HAP-1 (cell line): ENCODE results near the gene FOXQ1.

Experiments
- DNase-seq, 2 experiments: peaks; one replicate each; pipeline ENCODE4 v3.0.0-alpha.2; 2016 to 2020; ENCODE audit warnings: low spot score in 2 of 2
- H3K27me3 ChIP-seq: fragments of 250-450 bp; sonication (Bioruptor Pico); 2 replicates; pipeline ENCODE4 v1.5.1; 2020; ENCODE audit warnings: low read depth, mild to moderate bottlenecking, moderate library complexity
- H3K36me3 ChIP-seq: fragments of 250-450 bp; sonication (Bioruptor Pico); replicated peaks from 2 replicates; pipeline ENCODE4 v1.5.1; 2020; ENCODE audit warnings: mild to moderate bottlenecking
- H3K4me1 ChIP-seq: fragments of 250-450 bp; sonication (Bioruptor Pico); 2 replicates; pipeline ENCODE4 v1.5.1; 2020; ENCODE audit warnings: mild to moderate bottlenecking
- H3K4me3 ChIP-seq: fragments of 250-450 bp; sonication (Bioruptor Pico); 2 replicates; pipeline ENCODE4 v1.5.1; 2020; ENCODE audit warnings: mild to moderate bottlenecking, moderate library complexity
- H3K9me3 ChIP-seq: fragments of 250-450 bp; sonication (Bioruptor Pico); 2 replicates; pipeline ENCODE4 v1.5.1; 2020; ENCODE audit warnings: mild to moderate bottlenecking, moderate library complexity
- in situ Hi-C: fragments of 300-500 bp; cut with MboI; formaldehyde crosslinking; loops from 3 replicates; pipeline ENCODE4 v1.14.3; 2020; ENCODE audit warnings: low sequenced_read_pairs, inconsistent platforms, mixed read lengths

FOXQ1 gene

GRCh38 chr6:1321738-1322137 lies 9.8 kb downstream of the FOXQ1 start:
- in situ Hi-C loops: no loop called here
- H3K9me3 ChIP-seq: no peaks in the 10 kb centered on the region
- H3K4me1 ChIP-seq: no peaks in the 10 kb centered on the region
- no peak overlapping the region for H3K4me3 ChIP-seq
- H3K27me3 ChIP-seq: peaks cover 20% of the 10 kb centered on the region
- no peak for DNase-seq
- H3K36me3 ChIP-seq: no peaks in the 10 kb centered on the region

- in situ Hi-C loops: no loop called here
- H3K4me1 ChIP-seq: no peaks in the 10 kb centered on the region
- no peak overlapping the region for H3K4me3 ChIP-seq
- DNase-seq: no peak
- peaks cover 20% of the 10 kb centered on the region for H3K27me3 ChIP-seq
- H3K36me3 ChIP-seq: no peaks in the 10 kb centered on the region
- no peaks in the 10 kb centered on the region for H3K9me3 ChIP-seq
Measured at GRCh38 chr6:1322156-1322555, 10.3 kb downstream of the FOXQ1 start.

DNA sequence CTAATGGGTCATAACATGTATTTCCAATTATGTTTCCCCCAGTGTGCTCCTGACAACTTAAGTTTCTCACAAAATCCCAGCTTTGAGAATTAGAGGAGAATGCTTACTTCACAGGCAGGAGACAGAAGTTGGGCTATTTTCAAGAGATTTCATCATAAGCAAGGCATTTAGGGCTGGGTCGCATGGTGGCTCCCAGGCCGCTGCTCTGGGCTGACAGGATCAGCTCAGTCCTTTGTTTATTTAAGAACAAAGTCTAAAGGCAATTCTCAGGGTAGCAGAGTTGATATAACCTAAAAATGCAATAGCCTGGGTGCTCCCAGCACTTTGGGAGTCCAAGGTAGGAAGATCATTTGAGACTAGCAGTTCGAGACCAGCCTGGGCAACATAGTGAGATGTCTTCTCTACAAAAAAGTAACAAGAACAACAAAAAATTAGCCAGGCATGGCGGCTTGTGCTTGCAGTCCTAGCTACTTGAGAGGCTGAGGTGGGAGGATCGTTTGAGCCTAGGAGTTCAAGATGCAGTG lies 10.9 kb downstream of the FOXQ1 start:
- DNase-seq: no peak
- no peaks in the 10 kb centered on the region for H3K4me1 ChIP-seq

DNA sequence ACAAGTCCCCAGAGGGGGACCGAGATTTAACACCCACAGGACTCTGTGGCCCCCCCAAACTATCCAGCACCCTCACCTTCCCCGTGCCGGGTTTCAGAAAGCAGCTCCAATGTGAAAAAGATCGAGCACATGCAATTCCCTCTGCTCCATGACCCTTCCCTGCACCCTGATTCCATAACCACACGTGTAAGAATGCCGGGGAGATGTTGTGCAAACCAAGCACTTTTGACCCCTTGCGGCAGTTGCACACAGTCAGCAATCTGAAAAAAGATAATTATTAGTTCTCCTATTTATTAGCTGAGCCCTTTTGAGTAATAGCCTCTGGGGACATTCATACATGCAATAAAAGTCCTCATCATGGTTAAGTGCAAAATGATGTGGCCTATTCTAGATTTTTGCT lies 13.0 kb downstream of the FOXQ1 start:
- H3K9me3 ChIP-seq: no peaks in the 10 kb centered on the region
- no peak for DNase-seq
- H3K36me3 ChIP-seq: no peaks in the 10 kb centered on the region
- no peak overlapping the region for H3K4me3 ChIP-seq
- in situ Hi-C loops: no loop called here
- no peaks in the 10 kb centered on the region for H3K4me1 ChIP-seq
- peaks cover 20% of the 10 kb centered on the region for H3K27me3 ChIP-seq

More for the DNA sequence above, 10.9 kb downstream of the FOXQ1 start:
- H3K9me3 ChIP-seq: no peaks in the 10 kb centered on the region
- peaks cover 20% of the 10 kb centered on the region for H3K27me3 ChIP-seq
- no peak overlapping the region for H3K4me3 ChIP-seq
- H3K36me3 ChIP-seq: no peaks in the 10 kb centered on the region
- in situ Hi-C loops: no loop called here

DNA sequence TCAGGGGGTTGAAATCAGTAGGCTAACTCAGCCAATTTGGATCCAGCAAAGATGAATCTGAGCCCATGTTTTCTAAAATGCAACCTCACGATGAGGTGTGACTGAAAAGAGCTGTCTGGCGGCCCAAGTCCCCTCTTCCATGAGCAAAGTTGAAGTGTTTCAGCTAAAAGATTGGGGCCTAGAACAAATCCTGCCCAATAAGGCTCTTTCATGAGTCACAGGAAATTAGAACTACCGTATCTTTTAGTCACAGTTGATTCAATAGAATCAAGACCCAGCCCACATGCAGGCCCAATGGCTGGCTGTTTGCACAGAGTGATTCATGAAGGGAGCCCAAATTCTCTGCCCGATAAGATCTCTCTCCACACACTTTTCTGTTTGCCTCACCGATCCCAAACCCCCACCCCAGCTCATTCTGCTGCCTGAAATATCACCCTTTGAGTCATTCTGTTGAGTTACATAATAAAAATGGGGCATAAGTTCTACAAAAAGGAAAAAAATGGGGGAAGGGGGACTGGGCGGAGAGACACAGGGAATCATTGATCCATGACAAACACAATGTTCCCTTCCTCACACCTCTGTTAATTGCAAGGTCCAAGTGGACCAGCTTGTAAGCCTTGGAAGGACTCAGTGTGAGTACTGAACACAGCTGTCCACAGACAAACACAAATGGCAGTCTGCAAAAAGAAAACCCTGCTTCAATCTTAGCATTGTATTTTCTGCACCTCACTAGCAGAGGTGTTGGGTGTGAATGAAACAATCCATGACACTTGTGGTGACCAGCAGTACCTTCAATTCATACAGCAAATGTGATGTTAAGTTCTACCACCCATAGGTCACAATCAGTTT lies 13.8 kb downstream of the FOXQ1 start:
- H3K4me1 ChIP-seq: no peaks in the 10 kb centered on the region
- in situ Hi-C loops: no loop called here
- H3K36me3 ChIP-seq: no peaks in the 10 kb centered on the region
- no peak overlapping the region for H3K4me3 ChIP-seq
- peaks cover 20% of the 10 kb centered on the region for H3K27me3 ChIP-seq
- no peaks in the 10 kb centered on the region for H3K9me3 ChIP-seq
- no peak for DNase-seq

GRCh38 chr6:1326535-1327121 lies 14.7 kb downstream of the FOXQ1 start:
- H3K9me3 ChIP-seq: no peaks in the 10 kb centered on the region
- no peaks in the 10 kb centered on the region for H3K4me1 ChIP-seq
- no peaks in the 10 kb centered on the region for H3K36me3 ChIP-seq
- peaks cover 16% of the 10 kb centered on the region for H3K27me3 ChIP-seq
- in situ Hi-C loops: no loop called here
- no peak for DNase-seq
- no peak overlapping the region for H3K4me3 ChIP-seq

- in situ Hi-C loops: no loop called here
- Histone ChIP-seq H3K4me1 (no peaks in the 10 kb centered on the region), H3K9me3 (no peaks in the 10 kb centered on the region), H3K27me3 (peaks cover 15% of the 10 kb centered on the region), H3K4me3 (no peak overlapping the region), H3K36me3 (no peaks in the 10 kb centered on the region)
- no peak for DNase-seq
Measured at GRCh38 chr6:1327630-1328029, 15.7 kb downstream of the FOXQ1 start.

- Histone ChIP-seq H3K4me3 (no peak overlapping the region), H3K36me3 (no peaks in the 10 kb centered on the region), H3K9me3 (no peaks in the 10 kb centered on the region), H3K27me3 (peaks cover 15% of the 10 kb centered on the region), H3K4me1 (no peaks in the 10 kb centered on the region)
- DNase-seq: no peak
- in situ Hi-C loops: no loop called here
Measured at GRCh38 chr6:1328129-1328800, 16.4 kb downstream of the FOXQ1 start.

- Histone ChIP-seq H3K4me3 (no peak overlapping the region), H3K36me3 (no peaks in the 10 kb centered on the region), H3K27me3 (peaks cover 15% of the 10 kb centered on the region), H3K4me1 (no peaks in the 10 kb centered on the region), H3K9me3 (no peaks in the 10 kb centered on the region)
- in situ Hi-C loops: no loop called here
- no peak for DNase-seq
Measured at GRCh38 chr6:1329708-1330107, 17.8 kb downstream of the FOXQ1 start.

DNA sequence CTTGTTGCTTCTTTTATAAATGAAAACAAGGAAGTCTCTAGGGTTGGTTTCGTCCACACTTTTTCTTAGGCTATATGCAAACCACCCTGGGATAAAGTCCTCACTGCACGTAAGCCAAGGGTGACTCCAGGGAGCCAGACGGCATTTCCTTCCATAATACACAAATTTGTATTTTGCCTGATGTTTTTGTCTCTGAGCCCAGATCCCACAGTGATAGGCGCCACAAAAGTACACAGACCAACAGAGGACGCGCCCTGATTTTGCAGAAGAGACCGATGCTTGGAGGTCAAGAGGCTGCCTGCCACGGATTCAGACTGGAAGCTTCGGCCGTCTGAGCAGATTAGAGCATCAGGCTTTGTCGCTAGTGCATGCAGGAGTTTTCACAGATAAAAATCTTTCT lies 22.8 kb downstream of the FOXQ1 start:
- in situ Hi-C loops: no loop called here
- no peak overlapping the region for H3K4me3 ChIP-seq
- DNase-seq: no peak

GRCh38 chr6:1335367-1336037 lies 23.6 kb downstream of the FOXQ1 start:
- no peak for DNase-seq
- Histone ChIP-seq H3K4me3 (no peak overlapping the region), H3K27me3 (peaks cover 3% of the 10 kb centered on the region), H3K4me1 (no peaks in the 10 kb centered on the region), H3K9me3 (no peaks in the 10 kb centered on the region), H3K36me3 (no peaks in the 10 kb centered on the region)
- in situ Hi-C loops: no loop called here

More for the DNA sequence above, 22.8 kb downstream of the FOXQ1 start:
- Histone ChIP-seq H3K36me3 (no peaks in the 10 kb centered on the region), H3K9me3 (no peaks in the 10 kb centered on the region), H3K4me1 (no peaks in the 10 kb centered on the region), H3K27me3 (peaks cover 3% of the 10 kb centered on the region)

DNA sequence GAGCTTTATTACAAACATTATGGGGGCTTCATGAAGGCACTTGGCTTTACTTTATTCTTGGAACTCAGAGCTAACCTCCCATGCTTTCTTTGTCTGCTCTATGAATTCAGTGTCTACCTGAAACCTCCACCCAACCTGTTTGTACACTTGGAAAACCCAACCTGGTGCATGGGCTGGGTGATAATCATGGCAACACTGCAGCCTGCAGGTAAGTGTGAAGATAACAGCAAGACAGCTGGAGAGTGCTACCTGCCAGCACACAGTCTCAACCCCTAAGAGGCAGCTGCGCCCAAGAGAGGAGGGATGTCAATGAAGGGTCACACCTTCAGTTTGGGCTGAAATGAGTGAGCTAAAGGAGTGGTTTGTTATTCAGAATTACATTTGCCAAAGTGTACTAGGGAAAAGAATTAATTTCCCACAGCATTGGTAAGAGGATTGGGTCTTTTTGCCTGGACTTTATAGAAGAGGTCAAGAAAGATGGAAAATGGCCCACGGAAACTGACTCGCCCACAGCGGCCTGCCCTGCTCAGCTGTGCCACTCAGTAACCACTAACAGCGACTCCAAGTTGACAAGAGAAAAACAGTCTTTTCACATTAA lies 24.4 kb downstream of the FOXQ1 start:
- no peaks in the 10 kb centered on the region for H3K4me1 ChIP-seq
- DNase-seq: no peak
- in situ Hi-C loops: no loop called here

DNA sequence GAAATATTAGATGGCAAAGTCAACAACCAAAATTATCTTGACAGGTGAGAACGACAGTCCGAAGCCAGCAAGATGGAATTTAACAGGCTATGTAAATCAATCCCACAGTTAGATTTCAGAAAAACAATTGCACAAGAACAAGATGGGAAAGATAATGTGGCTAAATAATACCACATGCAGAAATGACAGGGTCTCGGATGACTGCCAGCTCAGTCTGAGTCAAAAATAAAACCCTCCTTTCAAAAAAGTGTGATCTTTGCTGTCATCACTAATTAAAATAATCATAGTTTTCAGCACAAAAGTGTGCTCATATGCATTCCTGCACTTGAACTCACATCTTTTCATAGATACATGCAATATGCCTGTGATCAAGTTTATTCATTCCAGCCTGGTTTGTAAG lies 25.9 kb downstream of the FOXQ1 start:
- Histone ChIP-seq H3K9me3 (no peaks in the 10 kb centered on the region), H3K4me1 (no peaks in the 10 kb centered on the region), H3K4me3 (no peak overlapping the region), H3K36me3 (no peaks in the 10 kb centered on the region), H3K27me3 (peaks cover 11% of the 10 kb centered on the region)
- no peak for DNase-seq
- in situ Hi-C loops: no loop called here

More for the DNA sequence above, 24.4 kb downstream of the FOXQ1 start:
- Histone ChIP-seq H3K36me3 (no peaks in the 10 kb centered on the region), H3K9me3 (no peaks in the 10 kb centered on the region), H3K27me3 (peaks cover 8% of the 10 kb centered on the region), H3K4me3 (no peak overlapping the region)
